GM12874 (cell line): ENCODE results near the gene RAPSN.

ENCODE experiments used
- CTCF ChIP-seq: IDR thresholded peaks from 2 replicates; pipeline ENCODE4 v1.5.1; 2011; ENCODE audit warnings: low read depth, mild to moderate bottlenecking, control low read depth, low read length, moderate library complexity; ENCODE audit not compliant: insufficient read depth

RAPSN gene

GRCh38 chr11:47440054-47440476 is 8.9 kb downstream of the RAPSN start:
- no peak for TF ChIP-seq CTCF

GRCh38 chr11:47438721-47439120 is 10.2 kb downstream of the RAPSN start:
- TF ChIP-seq CTCF, result no peak

GRCh38 chr11:47437746-47438418 is 11.1 kb downstream of the RAPSN start:
- no peak for TF ChIP-seq CTCF

- TF ChIP-seq CTCF, result no peak
These were observed 11.7 kb downstream of the RAPSN start for GRCh38 chr11:47437218-47437745.

GRCh38 chr11:47436726-47437125 is 12.2 kb downstream of the RAPSN start:
- TF ChIP-seq CTCF, result no peak

GRCh38 chr11:47435687-47436086 is 13.2 kb downstream of the RAPSN start:
- TF ChIP-seq CTCF, result no peak

- no peak for TF ChIP-seq CTCF
These were observed 14.7 kb downstream of the RAPSN start for GRCh38 chr11:47434011-47434786.
